H4 (cell line): ENCODE results near the gene PCDHGB6. TPM values are rescaled to one million over a fixed set of nuclear protein-coding genes. Genes with fewer than 3 reads are reported as not detected.
"Not testable (repeated sequence)": the region's sequence is repeated elsewhere in the genome, so short reads cannot be mapped to it uniquely, and the experiment has no call there.

Source experiments
- DNase-seq: peaks from one replicate; pipeline ENCODE4 v3.0.0-alpha.2; 2015; ENCODE audit warnings: low spot score
- total RNA-seq: library from RNA; depleted of rRNA; stranded (reverse); fragments of >200 nt; shearing (Covaris generic); gene quantifications from 2 replicates; pipeline ENCODE4 v1.2.3, GENCODE V29; 2014; rRNA removed

PCDHGB6 gene
- total RNA-seq, 1 experiment from 2014 or later = 0.33 TPM

GRCh38 chr5:141419074-141419880 is 11.5 kb downstream of the PCDHGB6 start:
- DNase-seq = no peak

DNA sequence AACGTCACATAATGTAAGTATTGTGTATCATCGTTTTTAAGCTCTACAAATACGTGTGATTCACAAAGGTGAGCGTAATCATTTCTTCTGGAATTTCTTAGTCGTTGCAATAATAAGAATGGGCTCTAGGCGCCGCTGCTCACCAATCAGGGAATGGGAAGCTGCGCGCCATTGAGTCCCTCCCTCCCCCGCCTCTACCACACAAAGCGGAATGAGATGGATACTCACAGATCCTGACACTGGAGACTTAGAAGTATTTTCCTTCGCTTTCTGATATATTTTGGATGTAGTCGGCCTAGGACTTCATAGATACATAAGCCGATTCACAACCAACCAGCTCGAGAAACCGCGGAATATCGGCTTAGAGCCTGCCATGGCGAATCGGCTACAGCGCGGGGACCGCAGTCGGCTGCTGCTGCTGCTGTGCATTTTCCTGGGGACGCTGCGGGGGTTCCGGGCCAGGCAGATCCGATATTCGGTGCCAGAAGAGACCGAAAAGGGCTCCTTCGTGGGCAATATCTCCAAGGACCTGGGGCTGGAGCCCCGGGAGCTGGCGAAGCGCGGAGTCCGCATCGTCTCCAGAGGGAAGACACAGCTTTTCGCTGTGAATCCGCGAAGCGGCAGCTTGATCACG is 13.2 kb downstream of the PCDHGB6 start, which contains the start of gene PCDHGA11:
TSS of gene PCDHGA11 (plus strand) at position 197 of the 634 bp plus-strand sequence. CDS start at position 374, 177 bp downstream.
- DNase-seq = no peak

DNA sequence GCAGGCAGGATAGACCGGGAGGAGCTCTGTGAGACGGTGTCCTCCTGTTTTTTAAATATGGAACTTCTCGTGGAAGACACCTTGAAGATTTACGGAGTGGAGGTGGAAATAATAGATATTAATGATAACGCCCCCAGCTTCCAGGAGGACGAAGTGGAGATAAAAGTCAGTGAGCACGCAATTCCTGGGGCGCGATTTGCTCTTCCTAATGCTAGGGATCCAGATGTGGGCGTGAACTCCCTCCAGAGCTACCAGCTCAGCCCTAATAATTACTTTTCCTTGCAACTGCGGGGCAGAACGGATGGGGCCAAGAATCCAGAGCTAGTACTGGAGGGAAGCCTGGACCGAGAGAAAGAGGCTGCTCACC is 13.7 kb downstream of the PCDHGB6 start:
- DNase-seq = no peak

DNA sequence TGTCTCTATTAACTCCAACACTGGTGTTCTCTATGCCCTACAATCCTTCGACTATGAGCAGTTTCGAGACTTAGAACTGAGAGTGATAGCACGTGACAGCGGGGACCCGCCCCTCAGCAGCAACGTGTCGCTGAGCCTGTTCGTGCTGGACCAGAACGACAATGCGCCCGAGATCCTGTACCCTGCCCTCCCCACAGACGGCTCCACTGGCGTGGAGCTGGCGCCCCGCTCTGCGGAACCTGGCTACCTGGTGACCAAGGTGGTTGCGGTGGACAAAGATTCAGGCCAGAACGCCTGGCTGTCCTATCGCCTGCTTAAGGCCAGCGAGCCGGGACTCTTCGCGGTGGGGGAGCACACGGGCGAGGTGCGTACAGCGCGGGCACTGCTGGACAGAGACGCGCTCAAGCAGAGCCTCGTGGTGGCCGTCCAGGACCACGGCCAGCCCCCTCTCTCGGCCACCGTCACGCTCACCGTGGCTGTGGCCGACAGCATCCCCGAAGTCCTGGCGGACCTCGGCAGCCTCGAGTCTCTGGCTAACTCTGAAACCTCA is 15.0 kb downstream of the PCDHGB6 start:
- no peak for DNase-seq

DNA sequence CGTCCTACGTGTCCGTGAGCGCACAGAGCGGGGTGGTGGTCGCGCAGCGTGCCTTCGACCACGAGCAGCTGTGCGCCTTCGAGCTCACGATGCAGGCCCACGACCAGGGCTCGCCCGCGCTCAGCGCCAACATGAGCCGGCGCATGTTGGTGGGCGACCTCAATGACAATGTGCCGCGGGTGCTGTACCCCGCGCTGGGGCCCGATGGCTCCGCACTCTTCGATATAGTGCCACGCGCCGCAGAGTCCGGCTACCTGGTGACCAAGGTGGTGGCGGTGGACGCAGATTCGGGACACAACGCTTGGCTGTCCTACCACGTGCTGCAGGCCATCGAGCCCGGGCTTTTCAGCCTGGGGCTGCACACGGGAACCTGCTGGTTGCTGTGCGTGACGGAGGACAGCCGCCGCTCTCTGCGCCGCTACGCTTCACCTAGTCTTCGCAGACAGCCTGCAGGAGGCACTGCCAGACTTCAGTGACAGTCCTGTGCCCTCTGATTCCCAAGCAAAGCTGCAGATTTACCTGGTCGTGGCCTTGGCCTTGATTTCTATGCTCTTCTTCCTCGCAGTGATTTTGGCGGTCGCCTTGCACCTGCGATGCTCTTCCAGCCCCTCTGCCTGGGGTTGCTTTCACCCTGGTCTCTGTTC is 20.1 kb downstream of the PCDHGB6 start:
- no peak for DNase-seq

GRCh38 chr5:141430332-141431113 is 22.7 kb downstream of the PCDHGB6 start, which contains the start of gene PCDHGA12:
Gene PCDHGA12, plus strand, starts transcription at chr5:141430507. Its CDS starts 253 bp downstream, at chr5:141430760.
- no peak for DNase-seq

DNA sequence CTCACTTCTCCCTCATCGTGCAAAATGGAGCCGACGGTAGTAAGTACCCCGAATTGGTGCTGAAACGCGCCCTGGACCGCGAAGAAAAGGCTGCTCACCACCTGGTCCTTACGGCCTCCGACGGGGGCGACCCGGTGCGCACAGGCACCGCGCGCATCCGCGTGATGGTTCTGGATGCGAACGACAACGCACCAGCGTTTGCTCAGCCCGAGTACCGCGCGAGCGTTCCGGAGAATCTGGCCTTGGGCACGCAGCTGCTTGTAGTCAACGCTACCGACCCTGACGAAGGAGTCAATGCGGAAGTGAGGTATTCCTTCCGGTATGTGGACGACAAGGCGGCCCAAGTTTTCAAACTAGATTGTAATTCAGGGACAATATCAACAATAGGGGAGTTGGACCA is 23.5 kb downstream of the PCDHGB6 start:
- DNase-seq = no peak

- DNase-seq = not testable (repeated sequence)
These were observed 24.5 kb downstream of the PCDHGB6 start for GRCh38 chr5:141432308-141432707.

DNA sequence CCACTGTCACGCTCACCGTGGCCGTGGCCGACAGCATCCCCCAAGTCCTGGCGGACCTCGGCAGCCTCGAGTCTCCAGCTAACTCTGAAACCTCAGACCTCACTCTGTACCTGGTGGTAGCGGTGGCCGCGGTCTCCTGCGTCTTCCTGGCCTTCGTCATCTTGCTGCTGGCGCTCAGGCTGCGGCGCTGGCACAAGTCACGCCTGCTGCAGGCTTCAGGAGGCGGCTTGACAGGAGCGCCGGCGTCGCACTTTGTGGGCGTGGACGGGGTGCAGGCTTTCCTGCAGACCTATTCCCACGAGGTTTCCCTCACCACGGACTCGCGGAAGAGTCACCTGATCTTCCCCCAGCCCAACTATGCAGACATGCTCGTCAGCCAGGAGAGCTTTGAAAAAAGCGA is 24.9 kb downstream of the PCDHGB6 start:
- DNase-seq = not testable (repeated sequence)

GRCh38 chr5:141434006-141434405 is 26.2 kb downstream of the PCDHGB6 start:
- DNase-seq = no peak

DNA sequence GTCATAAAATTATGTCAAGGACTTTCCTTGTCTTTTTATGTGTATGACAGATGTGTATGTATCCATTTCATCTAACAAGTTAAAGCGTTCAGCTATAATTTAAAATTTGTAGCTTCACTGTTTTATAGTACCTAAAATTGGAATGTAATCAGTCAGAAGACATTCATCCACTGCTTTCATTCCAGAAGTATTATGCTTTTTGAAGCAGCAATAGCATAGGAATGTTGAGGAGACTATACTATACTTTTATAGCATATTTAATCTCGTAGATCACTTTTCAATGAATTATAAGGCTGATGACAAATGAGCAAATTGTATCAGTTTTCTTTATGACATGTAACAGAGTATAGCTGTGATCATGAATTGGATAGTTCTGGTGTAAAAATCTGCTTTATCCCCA is 29.4 kb downstream of the PCDHGB6 start:
- no peak for DNase-seq

GRCh38 chr5:141439411-141440141 is 31.8 kb downstream of the PCDHGB6 start:
- DNase-seq = no peak

DNA sequence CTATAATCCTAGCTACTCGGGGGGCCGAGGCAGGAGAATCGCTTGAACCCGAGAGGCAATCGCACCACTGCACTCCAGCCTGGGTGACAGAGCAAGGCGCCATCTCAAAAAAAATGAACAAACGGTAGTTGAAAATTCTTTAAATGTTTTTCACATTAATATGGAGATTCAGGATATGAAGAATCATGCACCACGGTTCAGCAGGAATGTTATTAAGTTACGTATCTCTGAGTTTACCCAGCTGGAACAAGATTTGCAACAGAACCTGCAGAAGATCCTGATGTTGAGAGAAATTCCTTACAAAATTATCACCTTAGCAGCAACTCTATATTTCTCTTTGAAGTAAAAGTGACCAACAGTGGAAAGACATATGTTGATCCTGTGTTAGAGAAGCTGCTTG is 32.5 kb downstream of the PCDHGB6 start:
- DNase-seq = no peak

DNA sequence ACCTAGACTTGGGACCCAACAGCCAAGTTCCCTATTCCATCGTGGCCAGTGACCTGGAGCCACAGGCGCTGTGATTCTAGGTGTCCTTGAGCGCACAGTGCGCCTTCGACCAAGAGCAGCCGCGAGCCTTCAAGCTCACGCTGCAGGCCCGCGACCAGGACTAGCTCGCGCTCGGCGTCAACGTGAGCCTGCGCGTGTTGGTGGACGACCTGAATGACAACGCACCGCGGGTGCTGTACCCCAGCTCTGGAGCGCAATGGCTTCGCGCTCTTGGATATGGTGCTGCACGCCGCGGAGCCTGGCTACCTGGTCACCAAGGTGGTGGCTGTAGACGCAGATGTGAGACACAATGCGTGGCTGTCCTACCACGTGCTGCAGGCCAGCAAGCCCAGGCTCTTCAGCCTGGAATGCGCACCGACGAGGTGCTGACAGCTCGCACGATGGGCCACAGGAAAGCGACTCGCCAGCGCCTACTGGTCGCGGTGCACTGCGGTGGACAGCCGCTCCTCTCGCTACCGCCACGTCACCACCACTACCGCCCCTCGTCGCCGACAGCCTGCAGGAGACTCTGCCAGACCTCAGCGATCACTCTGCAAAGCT is 33.9 kb downstream of the PCDHGB6 start:
- no peak for DNase-seq

Other genes starting within 250 kb of the PCDHGB6 start
- gene PCDHB7, start 235.4 kb upstream of the PCDHGB6 start, total RNA-seq = 5.1 and 6.9 TPM in 2 replicates
- gene PCDHB8, start 230.2 kb upstream of the PCDHGB6 start, total RNA-seq = 12.4 and 12.7 TPM in 2 replicates
- 3.3 and 3.7 TPM in 2 replicates for gene PCDHB16, start 225.6 kb upstream of the PCDHGB6 start, total RNA-seq
- gene PCDHB9, start 220.9 kb upstream of the PCDHGB6 start, total RNA-seq = 10.0 and 11.9 TPM in 2 replicates
- gene PCDHB10, start 215.7 kb upstream of the PCDHGB6 start, total RNA-seq = 2.9 and 4.5 TPM in 2 replicates
- gene PCDHB11, start 208.4 kb upstream of the PCDHGB6 start, total RNA-seq = 4.5 and 5.6 TPM in 2 replicates
- gene PCDHB12, start 199.3 kb upstream of the PCDHGB6 start, total RNA-seq = 5.2 and 5.6 TPM in 2 replicates
- gene PCDHB13, start 194.1 kb upstream of the PCDHGB6 start, total RNA-seq = 1.2 and 2.0 TPM in 2 replicates
- 5.6 and 6.2 TPM in 2 replicates for gene PCDHB14, start 184.7 kb upstream of the PCDHGB6 start, total RNA-seq
- 0.16 and 2.1 TPM in 2 replicates for gene PCDHB15, start 162.6 kb upstream of the PCDHGB6 start, total RNA-seq
- gene SLC25A2, start 104.0 kb upstream of the PCDHGB6 start, total RNA-seq = not detected in 2 replicates
- gene TAF7, start 87.2 kb upstream of the PCDHGB6 start, total RNA-seq = 51.2 and 74.8 TPM in 2 replicates
- gene PCDHGA1, start 77.5 kb upstream of the PCDHGB6 start, total RNA-seq = 0.51 and 1.6 TPM in 2 replicates
- 0.99 and 1.6 TPM in 2 replicates for gene PCDHGA2, start 69.3 kb upstream of the PCDHGB6 start, total RNA-seq
- 10.3 and 11.5 TPM in 2 replicates for gene PCDHGA3, start 64.2 kb upstream of the PCDHGB6 start, total RNA-seq
- gene PCDHGB1, start 57.9 kb upstream of the PCDHGB6 start, total RNA-seq = 0.43 and 3.1 TPM in 2 replicates
- 0.74 and 0.97 TPM in 2 replicates for gene PCDHGA4, start 53.0 kb upstream of the PCDHGB6 start, total RNA-seq
- gene PCDHGB2, start 48.0 kb upstream of the PCDHGB6 start, total RNA-seq = 1.6 and 1.9 TPM in 2 replicates
- gene PCDHGA5, start 43.9 kb upstream of the PCDHGB6 start, total RNA-seq = 0.49 and 0.50 TPM in 2 replicates
- gene PCDHGB3, start 37.8 kb upstream of the PCDHGB6 start, total RNA-seq = 0.87 and 1.2 TPM in 2 replicates
- 0.97 and 1.5 TPM in 2 replicates for gene PCDHGA6, start 34.1 kb upstream of the PCDHGB6 start, total RNA-seq
- 0.27 and 0.29 TPM in 2 replicates for gene PCDHGA7, start 25.3 kb upstream of the PCDHGB6 start, total RNA-seq
- gene PCDHGB4, start 20.3 kb upstream of the PCDHGB6 start, total RNA-seq = 0.16 and 0.21 TPM in 2 replicates
- gene PCDHGA8, start 15.4 kb upstream of the PCDHGB6 start, total RNA-seq = 0.39 and 0.74 TPM in 2 replicates
- gene PCDHGB5, start 10.1 kb upstream of the PCDHGB6 start, total RNA-seq = 0.04 and 0.43 TPM in 2 replicates
- gene PCDHGA9, start 5.2 kb upstream of the PCDHGB6 start, total RNA-seq = 1.1 and 1.8 TPM in 2 replicates
- gene PCDHGA10, start 5.0 kb downstream of the PCDHGB6 start, total RNA-seq = 1.4 and 1.9 TPM in 2 replicates
- gene PCDHGB7, start 9.7 kb downstream of the PCDHGB6 start, total RNA-seq = 0.58 and 1.4 TPM in 2 replicates
- 0.66 and 1.3 TPM in 2 replicates for gene PCDHGA11, start 13.0 kb downstream of the PCDHGB6 start, total RNA-seq
- 0.14 and 0.76 TPM in 2 replicates for gene PCDHGA12, start 22.5 kb downstream of the PCDHGB6 start, total RNA-seq
- 50.8 and 61.5 TPM in 2 replicates for gene PCDHGC3, start 67.9 kb downstream of the PCDHGB6 start, total RNA-seq
- gene PCDHGC4, start 77.0 kb downstream of the PCDHGB6 start, total RNA-seq = 0.10 TPM in 1 of 2 replicates, not detected in the other
- gene PCDHGC5, start 81.1 kb downstream of the PCDHGB6 start, total RNA-seq = 0.06 and 0.18 TPM in 2 replicates
- gene DIAPH1, start 211.0 kb downstream of the PCDHGB6 start, total RNA-seq = 24.3 and 40.7 TPM in 2 replicates
- 76.5 and 82.1 TPM in 2 replicates for gene HDAC3, start 228.8 kb downstream of the PCDHGB6 start, total RNA-seq
- 4.5 and 8.4 TPM in 2 replicates for gene RELL2, start 229.0 kb downstream of the PCDHGB6 start, total RNA-seq
- gene FCHSD1, start 243.4 kb downstream of the PCDHGB6 start, total RNA-seq = 5.9 and 11.0 TPM in 2 replicates